Measurements from ENCODE around the gene PPP2R2B.
"Not testable (repeated sequence)": the region's sequence is repeated elsewhere in the genome, so short reads cannot be mapped to it uniquely, and the experiment has no call there.

The PPP2R2B gene

GRCh38 chr5:146731909-146732659, 146.5 kb downstream of the PPP2R2B start:
- DNase-seq, result no peak

GRCh38 chr5:146728746-146729145, 149.8 kb downstream of the PPP2R2B start:
- DNase-seq, result not testable (repeated sequence)

GRCh38 chr5:146726891-146727290, 151.7 kb downstream of the PPP2R2B start:
- DNase-seq, result no peak

- no peak for DNase-seq
Measured at GRCh38 chr5:146726020-146726419, 152.5 kb downstream of the PPP2R2B start.

- no peak for DNase-seq
Measured at GRCh38 chr5:146725025-146725424, 153.5 kb downstream of the PPP2R2B start.

- no peak for DNase-seq
Measured at GRCh38 chr5:146722361-146722779, 156.2 kb downstream of the PPP2R2B start.

GRCh38 chr5:146721073-146721815, 157.3 kb downstream of the PPP2R2B start:
- no peak for DNase-seq

GRCh38 chr5:146720107-146720506, 158.4 kb downstream of the PPP2R2B start:
- DNase-seq, result no peak

- no peak for DNase-seq
Measured at GRCh38 chr5:146719179-146719578, 159.4 kb downstream of the PPP2R2B start.

- no peak for DNase-seq
Measured at GRCh38 chr5:146718609-146719008, 159.9 kb downstream of the PPP2R2B start.

GRCh38 chr5:146717951-146718350, 160.6 kb downstream of the PPP2R2B start:
- DNase-seq, result no peak

- no peak for DNase-seq
Measured at GRCh38 chr5:146716636-146717035, 161.9 kb downstream of the PPP2R2B start.

GRCh38 chr5:146710348-146710747, 168.2 kb downstream of the PPP2R2B start:
- no peak for DNase-seq

- no peak for DNase-seq
Measured at GRCh38 chr5:146707316-146707715, 171.2 kb downstream of the PPP2R2B start.

GRCh38 chr5:146706321-146706972, 172.1 kb downstream of the PPP2R2B start:
- no peak for DNase-seq

GRCh38 chr5:146704949-146705665, 173.4 kb downstream of the PPP2R2B start:
- no peak for DNase-seq

- no peak for DNase-seq
Measured at GRCh38 chr5:146703899-146704298, 174.7 kb downstream of the PPP2R2B start.

GRCh38 chr5:146703499-146703898, 175.1 kb downstream of the PPP2R2B start:
- DNase-seq, result no peak

- DNase-seq, result no peak
Measured at GRCh38 chr5:146699664-146700418, 178.7 kb downstream of the PPP2R2B start.

GRCh38 chr5:146699138-146699537, 179.4 kb downstream of the PPP2R2B start:
- DNase-seq, result no peak

- no peak for DNase-seq
Measured at GRCh38 chr5:146698651-146699050, 179.9 kb downstream of the PPP2R2B start.

- no peak for DNase-seq
Measured at GRCh38 chr5:146697211-146697610, 181.3 kb downstream of the PPP2R2B start.

Data from activated CD8-positive, alpha-beta memory T cell treated with anti-CD3 and anti-CD28 coated beads for 24 hours (primary cell).